K562 (cell line): ENCODE measurements around the gene P2RX5. TPM values are rescaled to one million over a fixed set of nuclear protein-coding genes. Genes with fewer than 3 reads are reported as not detected.
A peak's percentile ranks its signal among the peaks of the same experiment; 100 is the strongest.

Experiments used
- ATAC-seq: fragments of 200-7000 bp; cut with Tn5 transposase; 3 replicates; pipeline ENCODE4 v1.9.1; 2020; ENCODE audit warnings: moderate library complexity
- BruUV-seq: library from RNA; stranded (reverse); fragments of 400-500 nt; replicated peaks from 2 replicates; lab custom pipeline; 2021; lab: Mats Ljungman, UMichigan
- CTCF ChIA-PET: fragments of 300-600 bp; formaldehyde crosslinking; extraction: SDS; loops from one replicate; lab custom pipeline; 2021; ENCODE audit warnings: low intra/inter-chr PET ratio; lab: Yijun Ruan, JAX
- POLR2A ChIA-PET: fragments of 300-600, 350-650 bp; sonication (Branson Sonifier 250); formaldehyde crosslinking; extraction: SDS; loops from one replicate; lab custom pipeline; 2021; ENCODE audit warnings: antibody characterized with exemption, inconsistent platforms; lab: Yijun Ruan, JAX
- DNase-seq, 4 experiments: peaks; one replicate each; pipeline versions ENCODE4 v3.0.0 to v3.0.0-alpha.2; 2011 to 2018; ENCODE audit warnings: low spot score in 3 of 4, mixed read lengths in 3 of 4; ENCODE audit errors: extremely low read depth in 1 of 4
- FAIRE-seq: peaks from 2 replicates; lab custom pipeline; 2011; peaks lifted over from hg19 to GRCh38; lab: Jason Lieb, UNC
- H2AFZ ChIP-seq: 2 replicates; pipeline ENCODE4 v1.6.0; 2011; ENCODE audit warnings: low read depth, low read length, control low read depth, inconsistent platforms
- H3K27ac ChIP-seq: fragments of 200-600 bp; 3 replicates; pipeline ENCODE4 v1.8.0; 2011; ENCODE audit warnings: low read depth, mild to moderate bottlenecking, control low read depth, inconsistent platforms, low read length, moderate library complexity, mixed read lengths; ENCODE audit errors: extremely low read depth
- H3K27me3 ChIP-seq, 2 experiments: fragments of 300-600 bp in 1 of 2; 2 replicates in 1 of 2; 3 replicates in 1 of 2; pipeline versions ENCODE4 v1.6.0 to v1.8.0; 2011; ENCODE audit warnings: inconsistent platforms in 2 of 2, low read length in 2 of 2, mild to moderate bottlenecking in 1 of 2, mixed read lengths in 1 of 2, moderate library complexity in 1 of 2; ENCODE audit not compliant: control insufficient read depth in 2 of 2, insufficient read depth in 2 of 2
- H3K36me3 ChIP-seq: fragments of 300-600 bp; 3 replicates; pipeline ENCODE4 v1.8.0; 2011; ENCODE audit warnings: mild to moderate bottlenecking, low read length, inconsistent platforms; ENCODE audit not compliant: control insufficient read depth, insufficient read depth
- H3K4me1 ChIP-seq, 2 experiments: fragments of 200-600 bp in 1 of 2; replicated peaks in 1 of 2; 2 replicates in 1 of 2; 3 replicates in 1 of 2; pipeline versions ENCODE4 v1.5.1 to v1.8.0; 2011; ENCODE audit warnings: inconsistent platforms in 2 of 2, low read length in 2 of 2, mild to moderate bottlenecking in 1 of 2, mixed read lengths in 1 of 2, moderate library complexity in 1 of 2; ENCODE audit not compliant: control insufficient read depth in 2 of 2, insufficient read depth in 2 of 2
- H3K4me2 ChIP-seq: 2 replicates; pipeline ENCODE4 v1.6.1; 2011; ENCODE audit warnings: low read length, control low read depth, inconsistent platforms, mixed read lengths; ENCODE audit not compliant: insufficient read depth
- H3K4me3 ChIP-seq: fragments of 200-600 bp; sonication (generic), shearing (Covaris generic); 2 replicates; pipeline ENCODE4 v1.5.1; 2016; ENCODE audit warnings: control low read depth, inconsistent platforms
- H3K79me2 ChIP-seq: fragments of 200-600 bp; 3 replicates; pipeline ENCODE4 v1.8.0; 2011; ENCODE audit warnings: low read length, inconsistent platforms; ENCODE audit not compliant: control insufficient read depth, insufficient read depth
- H3K9ac ChIP-seq, 2 experiments: 2 replicates each; pipeline versions ENCODE4 v1.6.0 to v1.6.1; 2011; ENCODE audit warnings: low read depth in 2 of 2, low read length in 2 of 2, control low read depth in 1 of 2, inconsistent platforms in 1 of 2, mild to moderate bottlenecking in 1 of 2, mixed read lengths in 1 of 2; ENCODE audit not compliant: insufficient read depth in 1 of 2
- H3K9me1 ChIP-seq: one replicate; pipeline ENCODE4 v1.6.0; 2011; ENCODE audit warnings: inconsistent platforms, mild to moderate bottlenecking, low read length, moderate library complexity; ENCODE audit not compliant: control insufficient read depth, insufficient read depth
- H3K9me3 ChIP-seq: replicated peaks from 2 replicates; pipeline ENCODE4 v1.5.1; 2011; ENCODE audit warnings: low read depth, low read length, inconsistent platforms; ENCODE audit not compliant: control insufficient read depth, insufficient read depth
- H4K20me1 ChIP-seq: replicated peaks from 2 replicates; pipeline ENCODE4 v1.6.1; 2011; ENCODE audit warnings: low read length, inconsistent platforms, mixed read lengths; ENCODE audit not compliant: control insufficient read depth, insufficient read depth
- ATF4 ChIP-seq: fragments of 450-650 bp; formaldehyde crosslinking; IDR thresholded peaks from 2 replicates; pipeline ENCODE4 v1.4.0; 2022; ENCODE audit warnings: mild to moderate bottlenecking, moderate library complexity
- BRD4 ChIP-seq: fragments of 200-600 bp; sonication (generic); IDR thresholded peaks from 2 replicates; pipeline ENCODE4 v1.6.1; 2017; ENCODE audit warnings: inconsistent platforms
- NCOR1 ChIP-seq: fragments of 450-650 bp; IDR thresholded peaks from 2 replicates; pipeline ENCODE4 v1.6.1; 2016; ENCODE audit warnings: mild to moderate bottlenecking, moderate library complexity
- ZNF263 ChIP-seq: sonication (generic); formaldehyde crosslinking; IDR thresholded peaks from 2 replicates; pipeline ENCODE4 v1.8.0; 2022; ENCODE audit warnings: mild to moderate bottlenecking, missing genetic modification reagents, borderline replicate concordance
- WGBS: fragments of 100-300 bp; shearing (Covaris generic); methylation state at CpG from one replicate; pipeline ENCODE4 v1.1.6; 2016; ENCODE audit warnings: low coverage, mixed read lengths; ENCODE audit not compliant: insufficient coverage; ENCODE audit errors: missing lambda C conversion rate; 5-methylcytosine and 5-hydroxymethylcytosine counted together
- in situ Hi-C: fragments of 300-500 bp; cut with MboI; formaldehyde crosslinking; loops from 4 replicates; pipeline ENCODE4 v1.15.0; 2018; ENCODE audit warnings: inconsistent platforms, mixed read lengths
- intact Hi-C: fragments of 100-400 bp; cut with micrococcal nuclease; formaldehyde crosslinking; loops from 2 replicates; pipeline ENCODE4 v1.14.2; 2022
- polyA plus RNA-seq, 8 experiments: library from polyadenylated mRNA; depleted of rRNA in 4 of 8; stranded (reverse) in 5 of 8; unstranded in 3 of 8; fragments of >200 nt; fragmentation: Nextera tagmentation in 2 of 8; fragmentation: Illumina TruSeq in 1 of 8; extraction: Ambion mirVana in 2 of 8; extraction: Trizol in 1 of 8; gene quantifications; 2 replicates each; pipeline versions ENCODE4 v1.2.1 to v1.2.3, GENCODE V29; 2011 to 2014; ENCODE audit warnings: inconsistent platforms in 1 of 8, missing spikeins in 1 of 8
- total RNA-seq, 7 experiments: library from RNA; depleted of rRNA in 6 of 7; stranded (reverse); fragments of >200 nt in 6 of 7; fragmentation: Illumina TruSeq in 2 of 7; extraction: Trizol in 2 of 7; gene quantifications; 2 replicates each; pipeline versions ENCODE4 v1.2.1 to v1.2.3, GENCODE V29; 2011 to 2021; ENCODE audit warnings: low replicate concordance in 1 of 7

The P2RX5 gene
- total and polyA plus RNA-seq, 9 of the 15 experiments (the other 6 are each of a cell fraction or from before 2014, with no cell fraction given), result 0.31 to 4.0 (median 1.3) TPM

- TF ChIP-seq BRD4 (no peak), ATF4 (CRISPR knock-in tag) (no peak), NCOR1 (no peak), ZNF263 (CRISPR knock-in tag) (0 out of 2 replicates have a peak, but pooled peaks have one; percentile 17)
- H2AFZ ChIP-seq, result no peak overlapping the region
- 70% methylated on average over 8 of the region's 16 CpGs for WGBS
- no peak overlapping the region for H3K27ac ChIP-seq
- ATAC-seq, result no peak
- no peak for FAIRE-seq
- no TSS peak for BruUV-seq
- in situ Hi-C loops (no loop called here), intact Hi-C loops (no loop called here)
- peaks cover 0 to 30% of the 10 kb centered on the region in 2 experiments; a peak in 2 of 5 replicates for H3K4me1 ChIP-seq
- H3K9ac ChIP-seq, result peak overlapping the region in 1 of 2 experiments; percentile 45; a peak in 1 of 4 replicates
- no peak overlapping the region for H3K4me2 ChIP-seq
- H3K27me3 ChIP-seq, result no peaks in the 10 kb centered on the region
- H3K9me3 ChIP-seq, result no peaks in the 10 kb centered on the region
- no peaks in the 10 kb centered on the region for H3K9me1 ChIP-seq
- no peaks in the 10 kb centered on the region for H4K20me1 ChIP-seq
- H3K79me2 ChIP-seq, result no peaks in the 10 kb centered on the region
- ChIA-PET CTCF (no interaction called here), POLR2A (no interaction called here)
- no peak overlapping the region for H3K4me3 ChIP-seq
- no peaks in the 10 kb centered on the region for H3K36me3 ChIP-seq
- DNase-seq, result no peak
These were observed 39.0 kb downstream of the P2RX5 start for GRCh38 chr17:3656755-3657587.
